Spinal cord (tissue), 10 donors: Measurements from ENCODE around the gene RPUSD3. TPM values are rescaled to one million over a fixed set of nuclear protein-coding genes. Genes with fewer than 3 reads are reported as not detected.

ENCODE experiments used
- DNase-seq, 6 donors: peaks; one replicate each; pipeline versions ENCODE4 v3.0.0 to v3.0.0-alpha.2; 2013 to 2015; ENCODE audit warnings: low spot score in 6 of 6, low read depth in 4 of 6
- H3K27ac ChIP-seq: one replicate; pipeline ENCODE4 v1.5.1; 2013; ENCODE audit warnings: low read depth, low read length, control low read depth
- H3K27me3 ChIP-seq: one replicate; pipeline ENCODE4 v1.6.1; 2013; ENCODE audit warnings: low read length; ENCODE audit not compliant: control insufficient read depth, insufficient read depth
- H3K36me3 ChIP-seq: one replicate; pipeline ENCODE4 v1.6.1; 2013; ENCODE audit warnings: low read length; ENCODE audit not compliant: control insufficient read depth, insufficient read depth
- H3K4me1 ChIP-seq: one replicate; pipeline ENCODE4 v1.6.1; 2013; ENCODE audit warnings: low read length; ENCODE audit not compliant: control insufficient read depth, insufficient read depth
- H3K4me3 ChIP-seq: one replicate; pipeline ENCODE4 v1.5.1; 2013; ENCODE audit warnings: low read depth, low read length, control low read depth
- H3K9me3 ChIP-seq: one replicate; pipeline ENCODE4 v1.6.1; 2013; ENCODE audit warnings: low read length; ENCODE audit not compliant: control insufficient read depth, insufficient read depth
- WGBS: methylation state at CpG from one replicate; pipeline ENCODE4 v1.1.5; 2013; ENCODE audit warnings: missing lambda C conversion rate; ENCODE audit not compliant: insufficient coverage; 5-methylcytosine and 5-hydroxymethylcytosine counted together
- long read RNA-seq, 4 donors: transcript quantifications; one replicate each; lab custom pipeline, GENCODE V29; 2026
- polyA plus RNA-seq, 2 donors: library from polyadenylated mRNA; unstranded; fragments of 120-200 nt; gene quantifications; one replicate each; pipeline ENCODE4 v1.2.1, GENCODE V29; 2013; ENCODE audit not compliant: insufficient read length in 2 of 2
- total RNA-seq, 2 donors: library from RNA; depleted of rRNA in 1 of 2; stranded (reverse); fragments of 120-200 nt in 1 of 2; fragments of >200 nt in 1 of 2; gene quantifications; one replicate each; pipeline versions ENCODE4 v1.2.3 to v1.2.4, GENCODE V29; 2013 to 2014
- donor health status: healthy.

The RPUSD3 gene
- 10 to 100 TPM; 19.2 to 36.0 TPM for total RNA-seq
- 10 to 100 TPM; 48.7 to 53.8 TPM for polyA plus RNA-seq
- long read RNA-seq, donor 1, transcript RPUSD3-216 (4 exons, 2,491 nt): minor isoform, 9 of 32 reads
- long read RNA-seq, donor 1, transcript RPUSD3-201 (9 exons, 1,225 nt): major isoform, 18 of 32 reads
- long read RNA-seq, donor 1, partial matches to known transcripts: 0 of 32 reads
- long read RNA-seq, donor 1, other reads (novel, unspliced or antisense): 0 of 32 reads
- long read RNA-seq, donor 2, transcript RPUSD3-216 (4 exons, 2,491 nt): major isoform, 5 of 11 reads
- long read RNA-seq, donor 2, partial matches to known transcripts: 0 of 11 reads
- long read RNA-seq, donor 2, other reads (novel, unspliced or antisense): 0 of 11 reads
- long read RNA-seq, donor 3, partial matches to known transcripts: 0 of 8 reads
- long read RNA-seq, donor 3, other reads (novel, unspliced or antisense): 0 of 8 reads
- long read RNA-seq, donor 4, transcript RPUSD3-201 (9 exons, 1,225 nt): major isoform, 17 of 26 reads
- long read RNA-seq, donor 4, partial matches to known transcripts: 0 of 26 reads
- long read RNA-seq, donor 4, other reads (novel, unspliced or antisense): 0 of 26 reads

DNA sequence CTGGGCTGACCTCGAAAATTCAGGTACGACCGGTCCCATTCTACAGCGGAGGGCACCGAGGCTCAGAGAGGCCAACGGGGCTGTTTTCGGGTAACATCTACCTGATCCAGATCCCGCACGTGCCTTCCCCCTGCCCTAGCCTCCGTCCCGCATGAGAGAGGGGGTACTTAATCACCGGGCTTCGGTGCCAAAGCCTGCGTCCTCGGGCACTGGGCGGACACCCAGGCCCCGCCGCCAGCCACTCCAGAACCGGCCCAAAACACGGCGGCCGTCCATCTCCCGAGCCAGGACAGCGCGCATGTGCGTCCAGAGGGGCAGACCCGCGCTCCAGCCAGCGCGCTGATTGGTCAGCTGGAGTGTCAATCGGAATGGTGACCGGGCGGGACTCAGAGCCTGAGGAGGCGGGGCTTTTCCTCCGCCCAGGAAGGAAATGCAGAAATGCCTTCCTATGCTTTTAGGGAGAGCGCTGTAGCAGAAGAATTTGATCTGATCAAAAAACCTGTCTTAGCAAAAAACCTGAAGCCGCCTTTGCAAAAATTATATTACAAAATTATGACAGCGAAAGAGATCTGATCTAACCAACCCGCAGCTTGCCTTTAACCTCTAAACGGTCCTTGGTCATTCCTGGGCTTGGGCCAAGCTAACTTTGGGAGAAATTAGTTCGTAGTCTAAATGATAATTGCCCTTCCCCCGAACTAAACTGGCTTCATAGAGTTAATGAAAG lies at the start of gene RPUSD3:
TSS of gene RPUSD3 (minus strand) at position 294 of the 724 bp plus-strand sequence. CDS start at position 276, 18 bp downstream.
- peaks cover 10% of the 10 kb centered on the region for H3K4me1 ChIP-seq
- peak within 1 kb of the TSS; percentile 97 for H3K4me3 ChIP-seq
- H3K27me3 ChIP-seq: no peaks in the 10 kb centered on the region
- H3K36me3 ChIP-seq: peaks cover 30% of the 10 kb centered on the region
- peak within 1 kb of the TSS; percentile 44 for H3K27ac ChIP-seq
- peak; percentile 96 to 99 (median 98) for DNase-seq
- no peaks in the 10 kb centered on the region for H3K9me3 ChIP-seq
- WGBS: 0% methylated on average over 35 of the region's 42 CpGs

- no CpG with 5 or more reads among the region's 12 CpGs for WGBS
- Histone ChIP-seq H3K9me3 (no peaks in the 10 kb centered on the region), H3K36me3 (peaks cover 8% of the 10 kb centered on the region), H3K4me1 (peaks cover 14% of the 10 kb centered on the region), H3K4me3 (peak overlapping the region; percentile 93), H3K27ac (peak overlapping the region; percentile 80), H3K27me3 (no peaks in the 10 kb centered on the region)
- no peak for DNase-seq
Observed at GRCh38 chr3:9891072-9891622, 47.3 kb upstream of the RPUSD3 start.

- WGBS: 0% methylated on average over 55 of the region's 62 CpGs
- H3K4me1 ChIP-seq: peaks cover 14% of the 10 kb centered on the region
- peak within 1 kb of the TSS; percentile 80 for H3K27ac ChIP-seq
- H3K9me3 ChIP-seq: no peaks in the 10 kb centered on the region
- H3K4me3 ChIP-seq: peak within 1 kb of the TSS; percentile 93
- H3K27me3 ChIP-seq: no peaks in the 10 kb centered on the region
- peaks cover 8% of the 10 kb centered on the region for H3K36me3 ChIP-seq
- peak; percentile 83 to 97 (median 86) for DNase-seq
Observed at GRCh38 chr3:9890249-9891071, 46.7 kb upstream of the RPUSD3 start, which contains the start of gene JAGN1. TSS of gene JAGN1 (plus strand) at chr3:9890610. CDS start at chr3:9890723, 113 bp downstream.

- no peak overlapping the region for H3K27ac ChIP-seq
- no peaks in the 10 kb centered on the region for H3K9me3 ChIP-seq
- WGBS: 60% methylated on average over 1 of the region's 5 CpGs
- H3K36me3 ChIP-seq: peaks cover 8% of the 10 kb centered on the region
- no peaks in the 10 kb centered on the region for H3K27me3 ChIP-seq
- no peak overlapping the region for H3K4me3 ChIP-seq
- peaks cover 14% of the 10 kb centered on the region for H3K4me1 ChIP-seq
- no peak for DNase-seq
Observed at GRCh38 chr3:9889405-9889804, 45.6 kb upstream of the RPUSD3 start.

DNA sequence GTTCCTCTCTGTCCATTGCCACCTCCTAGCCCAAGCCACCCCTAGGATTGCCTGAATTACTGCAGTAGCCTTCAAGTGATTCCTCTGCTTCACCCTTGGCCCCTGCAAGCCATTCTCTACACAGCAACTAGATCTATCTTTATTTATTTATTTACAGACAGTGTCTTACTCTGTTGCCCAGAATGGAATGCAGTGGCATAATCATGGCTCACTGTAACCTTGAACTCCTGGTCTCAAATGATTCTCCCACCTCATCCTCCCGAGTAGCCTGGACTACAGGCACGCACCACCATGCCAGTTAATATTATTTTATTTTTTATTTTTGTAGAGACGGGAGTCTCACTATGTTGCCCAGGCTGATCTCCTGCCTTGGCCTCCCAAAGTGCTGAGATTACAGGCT lies 44.7 kb upstream of the RPUSD3 start:
- Histone ChIP-seq H3K27ac (no peak overlapping the region), H3K27me3 (no peaks in the 10 kb centered on the region), H3K4me1 (peaks cover 14% of the 10 kb centered on the region), H3K9me3 (no peaks in the 10 kb centered on the region), H3K36me3 (peaks cover 8% of the 10 kb centered on the region), H3K4me3 (no peak overlapping the region)
- DNase-seq: no peak
- WGBS: no CpG with 5 or more reads among the region's 3 CpGs

GRCh38 chr3:9887480-9887879 lies 43.7 kb upstream of the RPUSD3 start:
- Histone ChIP-seq H3K27me3 (no peaks in the 10 kb centered on the region), H3K36me3 (peaks cover under 1% of the 10 kb centered on the region), H3K4me1 (peaks cover 14% of the 10 kb centered on the region), H3K27ac (no peak overlapping the region), H3K9me3 (no peaks in the 10 kb centered on the region), H3K4me3 (no peak overlapping the region)
- DNase-seq: no peak
- 63% methylated on average over 2 of the region's 5 CpGs for WGBS

- DNase-seq: no peak
- no peaks in the 10 kb centered on the region for H3K27me3 ChIP-seq
- no peaks in the 10 kb centered on the region for H3K36me3 ChIP-seq
- H3K4me1 ChIP-seq: peaks cover 5% of the 10 kb centered on the region
- H3K9me3 ChIP-seq: no peaks in the 10 kb centered on the region
- H3K27ac ChIP-seq: no peak overlapping the region
- H3K4me3 ChIP-seq: no peak overlapping the region
Observed at GRCh38 chr3:9886328-9886727, 42.5 kb upstream of the RPUSD3 start.

- DNase-seq: no peak
- Histone ChIP-seq H3K4me1 (no peaks in the 10 kb centered on the region), H3K9me3 (no peaks in the 10 kb centered on the region), H3K27me3 (no peaks in the 10 kb centered on the region), H3K27ac (no peak overlapping the region), H3K36me3 (no peaks in the 10 kb centered on the region), H3K4me3 (no peak overlapping the region)
- 92% methylated on average over 4 of the region's 11 CpGs for WGBS
Observed at GRCh38 chr3:9884555-9885165, 40.9 kb upstream of the RPUSD3 start.
